ENCODE data around the gene PPM1H. TPM values are rescaled to one million over a fixed set of nuclear protein-coding genes. Genes with fewer than 3 reads are reported as not detected.

The PPM1H gene
- total RNA-seq, 1 donor from 2014 or later: 3.9 TPM

GRCh38 chr12:62898526-62898925, 36.4 kb downstream of the PPM1H start:
- DNase-seq (ENCODE audit: low read depth): no peak
- H3K4me3 ChIP-seq (ENCODE audit: low read depth, low read length): no peak overlapping the region
- TF ChIP-seq CTCF (conservative IDR thresholded peaks at IDR 0.05; ENCODE audit: low read depth, low read length): no peak

GRCh38 chr12:62895351-62895877, 39.5 kb downstream of the PPM1H start:
- TF ChIP-seq CTCF (conservative IDR thresholded peaks at IDR 0.05; ENCODE audit: low read depth, low read length): no peak
- H3K4me3 ChIP-seq (ENCODE audit: low read depth, low read length): no peak overlapping the region
- no peak for DNase-seq (ENCODE audit: low read depth)

- DNase-seq (ENCODE audit: low read depth): no peak
- TF ChIP-seq CTCF (conservative IDR thresholded peaks at IDR 0.05; ENCODE audit: low read depth, low read length): no peak
- H3K4me3 ChIP-seq (ENCODE audit: low read depth, low read length): no peak overlapping the region
Observed at GRCh38 chr12:62893276-62893675, 41.7 kb downstream of the PPM1H start.

- no peak for TF ChIP-seq CTCF (conservative IDR thresholded peaks at IDR 0.05; ENCODE audit: low read depth, low read length)
- DNase-seq (ENCODE audit: low read depth): no peak
- H3K4me3 ChIP-seq (ENCODE audit: low read depth, low read length): no peak overlapping the region
Observed at GRCh38 chr12:62891805-62892549, 43.0 kb downstream of the PPM1H start.

- H3K4me3 ChIP-seq (ENCODE audit: low read depth, low read length): no peak overlapping the region
- TF ChIP-seq CTCF (conservative IDR thresholded peaks at IDR 0.05; ENCODE audit: low read depth, low read length): no peak
- DNase-seq (ENCODE audit: low read depth): no peak
Observed at GRCh38 chr12:62888454-62889110, 46.4 kb downstream of the PPM1H start.

- no peak overlapping the region for H3K4me3 ChIP-seq (ENCODE audit: low read depth, low read length)
- no peak for TF ChIP-seq CTCF (conservative IDR thresholded peaks at IDR 0.05; ENCODE audit: low read depth, low read length)
- no peak for DNase-seq (ENCODE audit: low read depth)
Observed at GRCh38 chr12:62886796-62887195, 48.2 kb downstream of the PPM1H start.
